HG02943 (cell line): ENCODE data around the gene FTO.

Source experiments
- ATAC-seq: cut with Tn5 transposase; IDR thresholded peaks from one replicate; pipeline ENCODE4 v1.9.1; 2021; ENCODE audit warnings: mild to moderate bottlenecking, low read depth, moderate library complexity; ENCODE audit not compliant: unreplicated experiment

Gene FTO

GRCh38 chr16:54129810-54130209 lies 425.9 kb downstream of the FTO start:
- ATAC-seq, result no peak

DNA sequence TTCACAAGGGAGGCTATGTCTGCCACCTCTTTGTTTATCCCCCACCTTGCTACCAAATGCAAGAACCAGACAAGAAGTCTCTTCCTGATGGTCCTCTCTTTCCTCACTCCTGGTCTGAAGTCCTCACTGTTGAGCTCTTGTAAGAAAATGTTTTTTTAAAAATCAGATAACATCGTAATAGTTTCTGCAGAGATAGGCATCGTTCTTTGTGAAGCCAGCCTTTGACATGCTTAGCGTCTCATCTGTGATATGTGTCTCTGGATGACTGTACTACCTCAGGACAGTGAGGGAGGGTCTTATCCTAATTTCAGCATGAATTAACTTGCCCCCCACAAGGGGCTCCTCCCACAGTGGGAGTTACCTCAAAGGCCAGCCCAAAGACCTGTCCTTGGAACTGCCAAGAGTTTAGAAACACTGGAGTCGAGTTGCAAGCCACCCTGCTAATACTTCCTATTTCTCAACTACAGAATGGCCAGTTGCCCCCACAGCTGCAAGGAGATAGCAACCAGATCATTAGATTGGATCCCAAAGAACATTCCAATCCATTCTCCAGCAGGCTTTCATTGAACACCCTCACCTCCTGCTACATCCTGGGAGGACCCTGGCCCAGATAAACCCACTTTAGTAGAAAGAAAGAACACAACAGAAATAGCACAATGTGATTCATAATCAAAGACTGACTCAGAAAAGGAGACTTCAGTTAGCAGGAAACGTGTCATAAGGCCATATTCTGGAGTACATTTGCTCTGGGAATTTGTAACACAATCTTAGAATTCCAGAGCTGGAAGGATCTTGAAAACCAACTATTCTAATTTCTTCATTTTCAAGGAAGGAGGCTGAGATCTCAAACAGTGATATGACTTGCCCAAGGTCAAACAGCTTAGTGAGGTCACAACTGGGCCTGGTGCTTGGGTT lies 431.7 kb downstream of the FTO start:
- no peak for ATAC-seq

- ATAC-seq, result no peak
Observed at GRCh38 chr16:54136276-54136625, 432.3 kb downstream of the FTO start.

DNA sequence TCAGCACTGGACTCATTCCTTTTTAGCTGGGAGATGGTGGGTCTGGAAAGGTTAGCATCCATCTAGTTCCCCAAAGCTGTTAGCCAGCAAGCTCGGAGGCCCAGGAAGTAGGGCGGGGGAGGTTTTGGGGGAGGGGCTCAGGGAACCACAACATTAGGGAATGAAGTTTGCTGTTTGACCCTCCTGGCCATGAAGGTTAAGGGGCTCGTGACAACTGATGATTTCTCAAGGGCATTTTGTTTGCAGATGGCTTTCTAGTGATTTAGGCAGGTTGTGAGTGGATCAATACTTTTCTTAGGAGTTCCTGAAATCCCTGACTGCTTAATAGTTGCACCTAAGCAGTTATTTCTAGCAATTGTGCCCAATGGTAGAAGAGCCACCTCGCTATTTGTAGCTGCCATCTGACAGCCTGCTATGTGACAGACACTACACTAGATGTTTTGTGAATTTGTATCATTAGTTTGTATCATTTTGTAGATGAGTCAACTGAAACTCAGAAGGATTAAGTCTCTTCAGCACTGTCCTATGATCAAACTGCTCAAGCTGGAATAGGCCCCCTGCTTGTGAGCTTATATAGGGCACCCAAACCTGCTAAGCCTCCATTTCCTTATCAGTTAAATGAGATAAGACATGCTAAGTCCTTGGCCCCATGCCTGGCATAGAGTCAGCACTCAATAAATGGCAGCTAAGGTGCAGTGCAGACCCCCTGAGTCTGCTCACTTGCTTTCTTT lies 436.3 kb downstream of the FTO start:
- ATAC-seq, result no peak

- ATAC-seq, result no peak
Observed at GRCh38 chr16:54140788-54141136, 436.8 kb downstream of the FTO start.

DNA sequence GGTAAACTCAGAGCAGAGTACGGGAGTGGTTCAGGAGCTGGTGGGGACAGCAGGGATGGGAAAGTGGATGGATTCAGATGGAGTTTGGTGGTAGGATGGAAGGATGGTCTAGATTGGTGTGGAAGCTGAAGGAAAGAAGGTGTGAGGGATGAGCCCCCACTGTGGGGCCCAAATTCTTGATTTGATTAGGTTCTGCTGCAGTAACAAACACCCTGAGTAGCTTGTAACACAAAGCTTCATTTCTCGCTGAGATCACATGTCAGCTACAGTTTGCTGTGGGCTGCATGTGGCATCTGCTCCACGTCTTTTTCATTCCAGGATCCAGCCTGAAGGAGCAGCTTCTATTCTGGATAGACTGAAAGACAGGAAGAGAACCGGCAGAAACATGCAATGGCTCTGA lies 438.8 kb downstream of the FTO start:
- ATAC-seq, result no peak

DNA sequence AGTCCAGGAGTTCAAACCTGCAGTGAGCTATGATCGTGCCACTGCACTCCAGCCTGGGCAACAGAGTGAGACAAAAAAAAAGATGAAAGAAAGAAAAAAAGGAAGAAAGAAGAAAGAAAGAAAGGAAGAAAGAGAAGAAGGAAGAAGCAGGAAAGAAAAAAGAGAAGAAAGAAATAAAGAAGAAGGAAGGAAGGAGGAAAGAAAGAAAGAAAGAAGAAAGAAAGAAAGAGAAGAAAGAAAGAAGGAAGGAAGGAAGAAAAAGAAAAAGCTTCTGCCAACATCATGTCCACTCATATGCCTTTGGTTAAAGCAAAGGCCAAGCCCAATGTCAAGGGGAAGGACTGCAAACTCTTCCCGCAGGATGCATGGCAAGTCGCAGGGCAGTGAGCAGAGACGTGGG lies 439.5 kb downstream of the FTO start:
- no peak for ATAC-seq

DNA sequence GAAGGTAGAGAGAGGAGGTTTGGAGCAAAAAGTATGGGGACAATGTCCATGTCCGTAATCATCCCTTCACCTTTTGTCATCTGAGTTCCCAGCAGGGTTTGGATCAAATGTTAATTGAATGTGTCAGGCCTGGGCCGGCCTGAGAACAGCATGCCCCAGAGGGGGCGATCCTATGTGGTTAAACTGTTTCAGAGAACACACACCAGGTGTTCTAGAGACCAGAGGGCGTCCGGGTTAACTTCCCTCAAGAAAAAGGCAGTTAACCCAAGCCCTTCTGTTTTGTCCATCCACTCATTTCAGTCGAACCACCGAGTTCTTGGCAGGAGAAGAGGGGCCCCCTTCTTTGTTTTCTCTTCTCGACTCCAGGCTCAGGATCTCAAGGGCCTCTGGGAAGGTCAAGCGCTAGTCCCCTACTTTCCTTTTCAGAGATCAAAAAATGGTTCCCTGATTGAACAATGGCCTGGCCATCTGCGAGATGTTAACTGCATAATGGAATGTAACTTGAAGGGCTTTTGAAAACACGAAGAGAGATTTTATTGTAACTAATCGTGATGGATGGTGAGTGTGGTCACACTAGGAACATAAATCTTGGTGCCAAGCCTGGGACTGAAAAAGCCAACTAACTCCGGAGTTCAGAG lies 440.1 kb downstream of the FTO start:
- no peak for ATAC-seq

GRCh38 chr16:54144572-54144947 lies 440.6 kb downstream of the FTO start:
- ATAC-seq, result no peak

GRCh38 chr16:54145881-54146280 lies 441.9 kb downstream of the FTO start:
- no peak for ATAC-seq

DNA sequence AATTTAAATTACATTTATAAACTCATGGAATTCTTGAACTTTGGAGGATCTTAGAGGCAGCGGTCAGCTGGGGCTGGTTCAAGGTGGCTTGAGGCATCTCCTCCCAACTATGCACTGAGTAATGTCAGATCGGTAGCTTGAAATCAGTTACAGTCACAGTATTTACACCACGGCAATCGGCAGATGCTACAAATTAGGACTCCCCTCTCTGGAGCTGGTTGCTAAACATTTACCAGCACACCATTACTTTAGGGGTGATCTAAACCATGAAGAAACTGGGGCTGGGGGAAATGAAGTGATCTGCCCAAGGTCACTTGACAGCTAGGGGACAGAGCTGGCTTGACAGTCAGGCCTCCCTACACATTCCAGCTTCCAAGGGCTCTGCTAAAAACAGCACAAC lies 445.0 kb downstream of the FTO start:
- ATAC-seq, result no peak

DNA sequence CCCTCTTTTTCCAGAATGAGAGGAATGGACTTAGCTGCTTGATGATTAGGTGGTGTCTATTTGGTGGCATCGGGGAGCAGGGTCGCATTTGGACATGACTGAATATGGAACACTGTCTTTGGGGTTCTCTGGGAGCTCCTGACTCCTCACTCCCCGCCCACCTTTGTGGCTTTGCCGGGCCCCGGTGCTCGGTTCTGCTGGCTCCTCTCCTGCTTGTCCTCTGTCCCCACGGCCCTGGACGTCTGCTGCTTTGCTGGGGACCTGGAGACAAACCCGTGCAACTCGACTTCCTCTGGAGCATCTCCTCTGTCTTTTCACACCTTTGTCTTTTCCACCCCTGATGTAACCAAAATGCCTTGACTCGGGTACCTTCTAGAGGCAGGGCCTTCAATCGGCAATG lies 446.9 kb downstream of the FTO start:
- ATAC-seq, result no peak

DNA sequence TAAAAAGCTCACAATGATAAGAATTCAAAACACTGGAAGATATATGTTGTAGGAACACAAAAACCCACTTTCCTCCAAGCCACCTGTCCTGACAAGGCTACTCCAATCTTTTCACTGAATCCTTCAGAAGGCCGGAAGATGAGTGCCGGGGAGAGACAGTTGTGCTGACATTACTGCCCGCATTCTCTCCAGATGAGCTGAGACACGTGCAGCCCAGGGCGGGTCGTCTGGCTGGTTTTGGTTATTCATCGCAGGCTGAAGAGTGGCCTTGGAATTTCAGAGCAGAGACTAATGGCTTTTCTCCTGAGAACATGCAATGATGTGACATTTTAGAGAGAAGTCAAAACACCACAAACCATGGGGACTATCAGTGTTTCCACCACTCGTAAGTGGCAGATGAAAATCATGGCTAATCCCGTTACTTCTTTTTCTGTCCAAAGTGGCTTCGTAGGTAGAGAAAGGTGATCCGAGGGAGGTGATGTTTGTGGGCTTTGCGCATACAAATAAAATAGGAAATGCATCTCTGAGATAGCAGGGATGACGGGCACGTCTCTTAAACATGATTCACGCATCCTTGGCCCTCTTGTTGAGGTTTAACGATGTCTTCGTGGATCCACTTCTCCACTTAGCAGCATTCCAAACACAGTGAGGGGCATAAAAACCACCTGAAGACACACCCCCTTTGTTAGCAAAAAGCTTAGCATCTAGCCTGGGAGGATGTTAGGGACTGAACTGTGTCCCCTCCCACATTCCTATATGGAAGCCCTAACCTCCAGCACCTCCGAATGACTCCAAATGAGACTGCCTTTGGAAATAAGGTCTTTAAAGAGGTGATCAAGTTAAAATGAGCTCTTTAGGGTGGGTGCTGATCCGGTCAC lies 448.6 kb downstream of the FTO start:
- ATAC-seq, result no peak

DNA sequence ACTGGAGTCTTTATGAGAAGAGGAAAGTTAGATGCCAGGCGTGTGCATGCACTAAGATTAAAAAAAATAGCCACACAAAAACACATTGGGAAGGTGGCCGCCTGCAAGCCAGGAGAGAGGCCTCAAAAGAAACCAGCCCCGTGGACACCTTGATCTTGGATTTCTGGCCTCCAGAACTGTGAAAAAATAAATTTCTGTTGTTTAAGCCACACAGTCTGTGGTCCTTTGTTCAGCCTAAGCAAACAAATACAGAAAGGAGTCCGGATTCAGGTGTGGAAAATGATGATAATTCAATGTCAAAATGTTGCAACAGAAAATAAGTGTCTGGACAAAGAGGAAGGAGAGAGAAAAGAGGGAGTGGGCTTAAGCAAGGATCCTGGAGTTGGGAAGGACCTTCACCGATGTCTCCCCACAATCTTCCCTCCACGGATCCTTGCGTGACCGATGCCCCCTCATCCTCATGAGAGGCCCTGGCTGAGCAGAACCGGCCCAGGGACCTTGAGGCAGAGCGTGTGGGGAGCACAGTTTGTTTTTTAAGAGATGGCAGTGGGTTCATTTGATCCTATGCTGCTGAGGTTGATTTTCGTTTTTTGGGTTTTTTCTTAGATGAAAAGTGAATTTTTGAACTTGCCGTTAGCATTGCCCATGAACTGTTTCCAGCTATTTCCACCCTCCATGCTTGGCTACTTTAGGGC lies 449.4 kb downstream of the FTO start:
- ATAC-seq, result no peak

DNA sequence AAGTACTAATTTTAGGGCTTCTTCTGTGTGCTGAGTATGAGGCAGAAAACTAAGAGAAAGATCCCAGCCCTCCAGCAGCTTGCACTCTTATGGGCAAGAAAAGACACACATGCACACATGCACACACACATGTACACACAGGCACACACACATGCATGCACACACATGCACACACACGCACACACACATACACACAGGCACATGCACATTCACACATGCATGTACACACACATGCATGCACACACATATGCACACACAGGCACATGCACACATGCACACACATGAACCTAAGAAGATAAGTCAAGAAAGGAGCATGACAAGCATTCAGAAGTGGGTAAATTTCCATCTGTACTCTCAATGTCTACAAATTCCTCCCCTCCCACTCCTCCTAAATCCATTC lies 452.4 kb downstream of the FTO start:
- no peak for ATAC-seq

DNA sequence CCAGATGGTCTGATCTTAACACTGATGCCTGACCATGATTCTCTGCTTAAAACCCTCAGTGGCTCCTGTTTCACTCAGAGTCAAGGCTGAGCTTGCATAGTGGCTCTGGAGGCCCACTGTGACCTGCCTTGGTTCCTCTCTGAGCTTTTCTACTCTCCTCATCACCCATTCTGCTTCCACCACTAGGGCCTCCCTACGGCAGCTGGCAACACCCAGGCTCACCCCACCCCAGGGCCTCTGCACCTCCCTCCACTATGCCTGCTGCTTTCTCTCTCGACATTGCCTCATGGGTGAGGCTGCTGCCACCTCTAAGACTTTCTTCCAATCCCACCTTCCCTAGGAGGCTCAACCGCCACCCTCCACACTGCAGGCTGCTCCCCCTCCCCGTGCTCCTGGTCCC lies 455.0 kb downstream of the FTO start:
- no peak for ATAC-seq

DNA sequence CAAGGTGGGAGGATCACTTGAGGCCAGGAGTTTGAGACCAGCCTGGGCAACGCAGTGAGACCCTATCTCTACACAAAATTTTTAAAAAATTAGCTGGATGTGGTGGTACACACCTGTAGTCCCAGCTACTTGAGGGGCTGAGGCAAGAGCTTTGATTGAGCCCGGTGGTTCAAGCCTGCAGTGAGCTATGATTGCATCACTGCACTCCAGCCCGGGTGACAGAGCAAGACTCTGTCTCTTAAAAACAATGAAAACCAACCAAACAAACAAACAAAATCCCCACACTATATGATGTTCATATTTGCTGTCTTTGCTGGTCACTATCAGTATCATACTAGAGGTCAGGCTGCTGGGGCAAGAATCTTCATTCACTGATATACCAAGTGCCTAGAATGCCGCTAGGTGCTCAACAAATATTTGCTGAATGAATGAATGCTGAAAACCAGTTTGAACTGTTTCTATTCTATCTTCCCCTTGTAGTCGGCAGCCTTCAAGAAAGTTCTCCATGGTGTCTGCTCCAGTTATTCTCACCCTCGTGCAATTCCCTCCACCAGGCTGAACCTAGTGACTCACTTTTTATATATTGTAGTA lies 455.6 kb downstream of the FTO start:
- no peak for ATAC-seq

- ATAC-seq, result no peak
Observed at GRCh38 chr16:54160252-54160860, 456.4 kb downstream of the FTO start.
